ENCODE results near the gene SPAG5. TPM values are rescaled to one million over a fixed set of nuclear protein-coding genes. Genes with fewer than 3 reads are reported as not detected.

The SPAG5 gene
- total and polyA plus RNA-seq, 2 experiments from 2014 or later, result 20.5 to 27.0 TPM

DNA sequence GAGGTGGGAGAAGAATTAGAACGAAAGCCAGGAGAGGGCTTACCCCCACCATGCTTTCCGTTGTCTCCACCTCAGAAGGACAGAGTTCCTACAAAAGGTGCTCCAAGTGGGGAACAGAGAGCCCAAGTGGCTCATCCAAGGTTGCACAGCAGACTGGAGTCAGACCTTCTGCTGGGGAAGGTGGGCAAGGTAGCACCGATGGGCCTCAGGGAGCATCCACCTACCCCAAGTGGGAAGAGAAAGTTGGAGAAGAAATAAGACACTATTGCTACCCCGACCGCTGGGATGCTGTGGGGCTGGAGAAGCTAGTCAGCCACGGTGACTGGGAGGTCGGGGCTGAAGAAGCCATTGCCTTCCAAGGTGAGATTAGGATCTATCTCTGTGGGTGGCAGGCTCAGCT is 67.9 kb downstream of the SPAG5 start:
- Histone ChIP-seq H3K9me2 (ENCODE audit: insufficient read depth) (no peaks in the 10 kb centered on the region), H3K9ac (no peak overlapping the region), H3K9me3 (ENCODE audit: low read depth) (no peaks in the 10 kb centered on the region), H3K36me3 (ENCODE audit: low read depth) (no peaks in the 10 kb centered on the region), H4K20me1 (ENCODE audit: insufficient read depth) (no peaks in the 10 kb centered on the region), H3K27ac (no peak overlapping the region), H3K27me3 (replicated peaks; ENCODE audit: insufficient read depth) (no peaks in the 10 kb centered on the region), H3F3A (ENCODE audit: insufficient read depth) (no peaks in the 10 kb centered on the region), H3K4me1 (ENCODE audit: insufficient read depth) (peaks cover 21% of the 10 kb centered on the region), H2AFZ (no peak overlapping the region), H3K4me3 (no peak overlapping the region), H3K4me2 (ENCODE audit: unreplicated experiment) (no peak overlapping the region), H3K79me2 (ENCODE audit: insufficient read depth) (no peaks in the 10 kb centered on the region)
- in situ Hi-C loops (cut with MboI), result no loop called here
- no peak for TF ChIP-seq EZH2 (IDR thresholded peaks at IDR 0.05; ENCODE audit: insufficient read depth, poor library complexity, severe bottlenecking)
- TF ChIP-seq EZH2phosphoT487 (IDR thresholded peaks at IDR 0.05; ENCODE audit: insufficient read depth, low read depth), result no peak
- 72 to 76% methylated on average over 7 of the region's 7 CpGs for WGBS, 2 experiments (ENCODE audit: low coverage in 1 of 2, low lambda C conversion rate in 2 of 2, missing lambda C conversion rate in 2 of 2)
- DNase-seq, result no peak

DNA sequence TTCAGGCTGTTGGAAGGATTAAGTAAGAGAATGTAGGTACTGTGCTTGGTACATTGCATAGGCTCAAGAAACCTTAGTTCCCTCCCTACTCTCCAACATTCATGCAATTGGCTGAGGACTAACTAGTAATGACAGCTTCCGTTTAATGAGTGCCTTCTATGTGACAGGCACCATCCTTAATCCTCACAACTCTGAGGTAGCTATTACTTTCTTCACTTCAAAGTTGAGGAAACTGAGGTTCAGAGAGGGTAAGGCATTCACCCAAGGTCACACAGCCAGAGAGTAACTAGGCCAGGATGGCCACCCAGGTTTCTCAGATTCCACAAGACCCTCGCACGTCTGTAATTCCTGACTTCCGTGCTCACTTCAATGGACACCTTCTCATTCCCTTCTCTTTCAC is 68.6 kb downstream of the SPAG5 start:
- TF ChIP-seq EZH2 (IDR thresholded peaks at IDR 0.05; ENCODE audit: insufficient read depth, poor library complexity, severe bottlenecking) (no peak), EZH2phosphoT487 (IDR thresholded peaks at IDR 0.05; ENCODE audit: insufficient read depth, low read depth) (no peak)
- no peaks in the 10 kb centered on the region for H3K9me2 ChIP-seq (ENCODE audit: insufficient read depth)
- H2AFZ ChIP-seq, result no peak overlapping the region
- 67 to 75% methylated on average over 4 of the region's 4 CpGs for WGBS, 2 experiments (ENCODE audit: low coverage in 1 of 2, low lambda C conversion rate in 2 of 2, missing lambda C conversion rate in 2 of 2)
- no peaks in the 10 kb centered on the region for H3K27me3 ChIP-seq (replicated peaks; ENCODE audit: insufficient read depth)
- no peak overlapping the region for H3K4me2 ChIP-seq (ENCODE audit: unreplicated experiment)
- in situ Hi-C loops (cut with MboI), result no loop called here
- no peak overlapping the region for H3K4me3 ChIP-seq
- H3K9ac ChIP-seq, result no peak overlapping the region
- no peaks in the 10 kb centered on the region for H3F3A ChIP-seq (ENCODE audit: insufficient read depth)
- peaks cover 26% of the 10 kb centered on the region for H3K4me1 ChIP-seq (ENCODE audit: insufficient read depth)
- H3K27ac ChIP-seq, result no peak overlapping the region
- no peak for DNase-seq
- no peaks in the 10 kb centered on the region for H3K79me2 ChIP-seq (ENCODE audit: insufficient read depth)
- no peaks in the 10 kb centered on the region for H4K20me1 ChIP-seq (ENCODE audit: insufficient read depth)
- no peaks in the 10 kb centered on the region for H3K9me3 ChIP-seq (ENCODE audit: low read depth)
- no peaks in the 10 kb centered on the region for H3K36me3 ChIP-seq (ENCODE audit: low read depth)

DNA sequence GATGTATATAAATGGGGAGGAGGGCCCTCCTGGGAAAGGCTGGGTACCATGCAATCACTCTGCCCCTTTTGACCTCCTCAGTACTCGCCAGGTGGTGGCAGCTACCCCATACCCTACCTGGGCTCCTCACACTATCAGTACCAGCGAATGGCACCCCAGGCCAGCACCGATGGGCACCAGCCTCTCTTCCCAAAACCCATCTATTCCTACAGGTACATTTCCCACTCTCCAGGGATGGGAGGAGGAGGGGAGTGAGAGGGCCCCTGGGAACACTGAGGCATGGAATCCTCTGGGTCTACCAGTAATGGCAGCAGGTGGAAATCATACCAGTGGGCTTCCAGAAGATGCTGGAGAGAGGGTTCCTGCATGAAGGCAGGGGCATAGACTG is 69.8 kb downstream of the SPAG5 start:
- Histone ChIP-seq H3K36me3 (ENCODE audit: low read depth) (no peaks in the 10 kb centered on the region), H3F3A (ENCODE audit: insufficient read depth) (no peaks in the 10 kb centered on the region), H3K4me3 (no peak overlapping the region), H3K4me1 (ENCODE audit: insufficient read depth) (peaks cover 31% of the 10 kb centered on the region), H3K9ac (no peak overlapping the region), H3K9me2 (ENCODE audit: insufficient read depth) (no peaks in the 10 kb centered on the region), H4K20me1 (ENCODE audit: insufficient read depth) (no peaks in the 10 kb centered on the region), H3K27ac (no peak overlapping the region), H3K27me3 (replicated peaks; ENCODE audit: insufficient read depth) (no peaks in the 10 kb centered on the region), H3K9me3 (ENCODE audit: low read depth) (no peaks in the 10 kb centered on the region), H2AFZ (no peak overlapping the region), H3K79me2 (ENCODE audit: insufficient read depth) (no peaks in the 10 kb centered on the region), H3K4me2 (ENCODE audit: unreplicated experiment) (no peak overlapping the region)
- in situ Hi-C loops (cut with MboI), result no loop called here
- no peak for DNase-seq
- WGBS, 2 experiments (ENCODE audit: low coverage in 1 of 2, low lambda C conversion rate in 2 of 2, missing lambda C conversion rate in 2 of 2), result 68 to 69% methylated on average over 3 of the region's 3 CpGs
- TF ChIP-seq EZH2 (IDR thresholded peaks at IDR 0.05; ENCODE audit: insufficient read depth, poor library complexity, severe bottlenecking), result no peak

DNA sequence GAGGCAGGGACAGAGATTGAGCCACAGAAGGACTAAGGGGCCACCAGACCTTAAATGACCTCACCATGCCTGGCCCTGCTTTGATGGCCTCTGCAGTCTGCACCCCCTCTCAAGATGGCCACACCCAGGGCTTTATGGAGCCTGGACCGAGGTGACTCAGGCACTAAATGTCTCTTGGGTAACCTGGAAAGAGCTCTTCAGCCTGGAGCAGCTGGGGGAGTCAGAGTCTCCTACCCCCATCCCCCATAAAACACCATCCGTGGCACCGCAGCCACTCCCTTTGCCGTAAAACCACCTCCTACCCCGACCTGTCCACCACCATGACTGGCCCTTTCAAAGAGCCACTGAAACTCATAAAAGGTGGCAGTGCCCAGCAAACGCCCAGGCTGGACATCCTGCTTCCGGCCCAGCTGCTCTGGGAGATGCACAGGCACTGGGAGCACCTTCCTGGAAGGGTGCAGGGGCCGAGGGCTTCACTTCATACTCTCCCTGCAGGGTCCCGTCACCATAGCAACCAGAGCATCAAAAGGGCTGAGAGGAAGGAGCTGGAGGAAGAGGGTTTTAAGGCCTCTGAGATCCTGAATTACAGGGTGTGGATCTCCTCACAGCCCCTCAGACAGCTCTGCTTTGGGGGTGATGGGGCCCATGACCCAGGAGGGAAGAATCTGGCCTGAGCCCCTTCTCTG is 70.4 kb downstream of the SPAG5 start:
- WGBS, 2 experiments (ENCODE audit: low coverage in 1 of 2, low lambda C conversion rate in 2 of 2, missing lambda C conversion rate in 2 of 2), result 53 to 59% methylated on average over 9 of the region's 9 CpGs
- H3K79me2 ChIP-seq (ENCODE audit: insufficient read depth), result no peaks in the 10 kb centered on the region
- peak; percentile 79 for DNase-seq
- H2AFZ ChIP-seq, result peak overlapping the region; percentile 23; the same call in 1 of the 2 replicates
- no peaks in the 10 kb centered on the region for H3F3A ChIP-seq (ENCODE audit: insufficient read depth)
- in situ Hi-C loops (cut with MboI), result no loop called here
- no peaks in the 10 kb centered on the region for H3K9me3 ChIP-seq (ENCODE audit: low read depth)
- H3K27me3 ChIP-seq (replicated peaks; ENCODE audit: insufficient read depth), result no peaks in the 10 kb centered on the region
- H3K9ac ChIP-seq, result no peak overlapping the region
- H3K27ac ChIP-seq, result no peak overlapping the region
- H3K36me3 ChIP-seq (ENCODE audit: low read depth), result no peaks in the 10 kb centered on the region
- H3K4me2 ChIP-seq (ENCODE audit: unreplicated experiment), result no peak overlapping the region
- no peaks in the 10 kb centered on the region for H4K20me1 ChIP-seq (ENCODE audit: insufficient read depth)
- H3K9me2 ChIP-seq (ENCODE audit: insufficient read depth), result no peaks in the 10 kb centered on the region
- peaks cover 30% of the 10 kb centered on the region for H3K4me1 ChIP-seq (ENCODE audit: insufficient read depth)
- TF ChIP-seq EZH2phosphoT487 (IDR thresholded peaks at IDR 0.05; ENCODE audit: insufficient read depth, low read depth) (no peak), EZH2 (IDR thresholded peaks at IDR 0.05; ENCODE audit: insufficient read depth, poor library complexity, severe bottlenecking) (no peak)
- H3K4me3 ChIP-seq, result no peak overlapping the region
